Epithelial cell of esophagus (primary cell): ENCODE results near the gene SHANK3.

Experiments
- DNase-seq: peaks from one replicate; pipeline ENCODE4 v3.0.0; 2010; ENCODE audit warnings: low read depth
- H3K4me3 ChIP-seq: 2 replicates; pipeline ENCODE4 v1.5.1; 2011; ENCODE audit warnings: mild to moderate bottlenecking, low read length, control low read depth
- TF ChIP-seq, protein P1 (sequence below): IDR thresholded peaks from 2 replicates; pipeline ENCODE4 v1.5.1; 2011; ENCODE audit warnings: low read depth, mild to moderate bottlenecking, low read length, control low read depth, inconsistent platforms; ENCODE audit not compliant: insufficient read depth; ENCODE audit errors: missing control alignments

The SHANK3 gene

GRCh38 chr22:50708474-50708873 is 35.9 kb downstream of the SHANK3 start:
- DNase-seq, result no peak
- TF ChIP-seq, protein P1, sequence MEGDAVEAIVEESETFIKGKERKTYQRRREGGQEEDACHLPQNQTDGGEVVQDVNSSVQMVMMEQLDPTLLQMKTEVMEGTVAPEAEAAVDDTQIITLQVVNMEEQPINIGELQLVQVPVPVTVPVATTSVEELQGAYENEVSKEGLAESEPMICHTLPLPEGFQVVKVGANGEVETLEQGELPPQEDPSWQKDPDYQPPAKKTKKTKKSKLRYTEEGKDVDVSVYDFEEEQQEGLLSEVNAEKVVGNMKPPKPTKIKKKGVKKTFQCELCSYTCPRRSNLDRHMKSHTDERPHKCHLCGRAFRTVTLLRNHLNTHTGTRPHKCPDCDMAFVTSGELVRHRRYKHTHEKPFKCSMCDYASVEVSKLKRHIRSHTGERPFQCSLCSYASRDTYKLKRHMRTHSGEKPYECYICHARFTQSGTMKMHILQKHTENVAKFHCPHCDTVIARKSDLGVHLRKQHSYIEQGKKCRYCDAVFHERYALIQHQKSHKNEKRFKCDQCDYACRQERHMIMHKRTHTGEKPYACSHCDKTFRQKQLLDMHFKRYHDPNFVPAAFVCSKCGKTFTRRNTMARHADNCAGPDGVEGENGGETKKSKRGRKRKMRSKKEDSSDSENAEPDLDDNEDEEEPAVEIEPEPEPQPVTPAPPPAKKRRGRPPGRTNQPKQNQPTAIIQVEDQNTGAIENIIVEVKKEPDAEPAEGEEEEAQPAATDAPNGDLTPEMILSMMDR, result no peak
- H3K4me3 ChIP-seq, result no peak overlapping the region

GRCh38 chr22:50708996-50709395 is 36.4 kb downstream of the SHANK3 start:
- TF ChIP-seq, protein P1, result no peak
- DNase-seq, result no peak
- H3K4me3 ChIP-seq, result no peak overlapping the region

DNA sequence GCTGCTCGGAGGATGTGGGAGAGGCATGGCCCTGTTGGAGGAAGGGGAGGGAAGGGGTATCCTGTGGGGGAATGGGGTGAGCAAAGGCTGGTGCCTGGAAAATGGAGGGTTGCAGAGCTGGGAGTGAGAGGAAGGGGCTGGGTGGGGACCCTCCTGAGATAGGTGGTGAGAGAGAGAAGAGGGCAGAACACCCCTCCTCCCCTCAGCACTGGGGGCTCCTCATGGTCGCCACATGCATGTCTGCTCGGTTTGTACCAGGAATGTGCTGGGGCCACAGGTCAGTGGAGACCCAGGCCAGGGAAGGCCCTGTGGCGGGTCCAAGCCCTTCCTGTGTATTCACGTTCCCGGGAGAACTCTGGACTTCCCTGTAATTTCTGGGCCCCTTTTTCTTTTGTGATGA is 37.6 kb downstream of the SHANK3 start:
- H3K4me3 ChIP-seq, result no peak overlapping the region
- DNase-seq, result no peak
- TF ChIP-seq, protein P1, result no peak

DNA sequence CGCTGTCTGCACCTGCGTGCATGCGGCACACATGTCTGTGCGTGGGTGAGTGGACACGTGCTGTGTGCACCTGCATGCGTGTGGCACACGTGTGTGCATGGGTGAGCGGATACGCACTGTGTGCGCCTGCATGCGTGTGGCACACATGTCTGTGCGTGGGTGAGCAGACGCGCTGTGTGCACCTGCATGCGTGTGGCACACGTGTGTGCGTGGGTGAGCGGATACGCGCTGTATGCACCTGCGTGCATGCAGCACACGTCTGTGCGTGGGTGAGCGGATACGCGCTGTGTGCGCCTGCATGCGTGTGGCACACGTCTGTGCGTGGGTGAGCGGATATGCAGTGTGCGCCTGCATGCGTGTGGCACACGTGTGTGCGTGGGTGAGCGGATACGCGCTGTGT is 38.3 kb downstream of the SHANK3 start:
- TF ChIP-seq, protein P1, result no peak
- no peak overlapping the region for H3K4me3 ChIP-seq
- DNase-seq, result no peak

DNA sequence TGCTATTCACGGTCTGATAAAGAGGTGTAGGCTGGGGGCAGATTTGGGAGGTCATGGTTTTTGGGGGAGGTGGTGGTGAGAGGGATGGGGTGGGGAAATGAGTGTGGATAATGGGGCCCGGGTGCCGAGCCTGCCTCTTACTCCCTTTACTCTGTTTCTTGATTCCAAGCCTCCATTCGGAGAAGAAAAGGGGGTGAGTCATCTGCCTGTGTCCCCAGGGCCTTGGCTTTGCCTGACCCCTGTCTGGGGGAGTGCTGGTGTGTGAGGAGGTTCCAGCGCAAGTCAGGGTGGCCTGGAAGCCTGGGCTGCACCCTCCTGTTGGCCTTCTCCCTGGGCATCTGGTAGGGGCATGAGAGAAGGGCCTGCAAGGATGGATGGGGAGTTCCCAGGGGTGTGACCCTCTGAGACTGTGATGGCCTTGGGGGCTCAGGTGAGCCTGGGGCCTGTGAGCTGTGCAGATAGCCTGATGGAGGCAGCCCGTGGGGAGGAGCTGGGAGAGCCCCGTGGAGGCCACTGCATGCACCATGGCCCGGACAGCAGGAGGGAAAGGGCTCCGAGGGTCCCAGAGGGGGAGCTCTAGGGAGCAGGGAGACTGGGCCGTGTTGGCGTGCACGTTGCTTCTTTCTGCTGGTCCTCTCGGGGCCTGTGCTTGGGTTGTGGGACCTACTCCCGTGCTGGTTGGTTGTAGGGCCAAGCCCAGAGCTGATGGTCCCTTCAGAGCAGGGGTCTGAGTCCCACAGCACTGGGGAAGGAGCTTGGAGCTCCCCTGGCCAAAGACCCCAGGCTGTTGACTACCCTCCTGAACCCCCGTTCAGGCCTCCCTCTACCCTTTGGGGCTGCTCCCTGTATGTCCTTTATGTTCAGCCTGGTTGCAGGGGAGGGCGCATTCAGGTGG is 39.1 kb downstream of the SHANK3 start:
- DNase-seq, result no peak
- TF ChIP-seq, protein P1, result no peak
- H3K4me3 ChIP-seq, result no peak overlapping the region

DNA sequence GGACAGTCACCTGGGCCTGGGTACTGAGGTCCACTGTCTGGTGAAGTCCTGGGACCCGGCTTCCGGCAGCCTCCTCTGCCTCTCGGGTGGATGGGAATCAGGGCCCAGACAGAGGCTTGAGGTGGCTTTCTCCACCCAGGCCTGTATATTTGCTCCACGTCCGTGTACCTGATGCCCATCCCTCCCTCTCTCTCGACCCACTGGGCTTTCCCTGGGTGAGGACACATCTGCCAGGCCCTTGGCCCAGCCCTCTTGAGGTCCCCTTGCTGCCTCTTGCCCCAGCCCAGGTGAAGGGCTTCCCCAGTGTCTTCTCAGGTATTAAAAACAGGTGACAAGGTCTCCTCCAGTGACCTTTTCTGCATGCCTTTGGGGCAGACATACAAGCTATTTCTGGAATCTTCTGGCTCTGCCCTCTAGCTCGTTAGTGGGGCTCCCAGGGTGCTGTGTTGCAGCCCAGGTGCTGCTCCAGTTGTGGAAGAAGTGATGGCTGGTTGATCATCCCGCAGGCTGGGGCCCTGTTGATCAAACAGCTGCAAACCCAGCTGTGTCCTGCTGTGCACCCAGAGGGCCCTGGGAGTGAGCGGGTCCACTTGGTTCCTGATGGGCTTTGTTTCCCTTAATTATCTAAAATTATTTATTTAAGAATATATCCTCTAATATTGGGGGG is 39.9 kb downstream of the SHANK3 start:
- TF ChIP-seq, protein P1, result no peak
- DNase-seq, result no peak
- no peak overlapping the region for H3K4me3 ChIP-seq
